Activated naive CD8-positive, alpha-beta T cell (primary cell): ENCODE measurements around the gene KRTAP4-11.
A peak's percentile ranks its signal among the peaks of the same experiment; 100 is the strongest.
"Not testable (repeated sequence)": the region's sequence is repeated elsewhere in the genome, so short reads cannot be mapped to it uniquely, and the experiment has no call there.

Experiments used
- H3K27ac Mint-ChIP-seq: one replicate; pipeline ENCODE4 v1.8.0; 2021; ENCODE audit warnings: mixed read lengths
- H3K27me3 Mint-ChIP-seq: one replicate; pipeline ENCODE4 v1.8.0; 2021; ENCODE audit warnings: mixed read lengths
- H3K36me3 Mint-ChIP-seq: one replicate; pipeline ENCODE4 v1.8.0; 2021; ENCODE audit warnings: mixed read lengths
- H3K4me1 Mint-ChIP-seq: one replicate; pipeline ENCODE4 v1.8.0; 2021; ENCODE audit warnings: low read depth, mixed read lengths
- H3K4me3 Mint-ChIP-seq: one replicate; pipeline ENCODE4 v1.8.0; 2021; ENCODE audit warnings: mild to moderate bottlenecking, mixed read lengths
- H3K9me3 Mint-ChIP-seq: one replicate; pipeline ENCODE4 v1.8.0; 2021; ENCODE audit warnings: low read depth, mixed read lengths

KRTAP4-11 gene

GRCh38 chr17:41139865-41140264, 21.7 kb upstream of the KRTAP4-11 start:
- not testable (repeated sequence) for H3K27me3 Mint-ChIP-seq, H3K4me1 Mint-ChIP-seq, H3K4me3 Mint-ChIP-seq, H3K27ac Mint-ChIP-seq
- Mint-ChIP-seq H3K36me3 (peaks cover 18% of the 10 kb centered on the region), H3K9me3 (peaks cover 28% of the 10 kb centered on the region)

DNA sequence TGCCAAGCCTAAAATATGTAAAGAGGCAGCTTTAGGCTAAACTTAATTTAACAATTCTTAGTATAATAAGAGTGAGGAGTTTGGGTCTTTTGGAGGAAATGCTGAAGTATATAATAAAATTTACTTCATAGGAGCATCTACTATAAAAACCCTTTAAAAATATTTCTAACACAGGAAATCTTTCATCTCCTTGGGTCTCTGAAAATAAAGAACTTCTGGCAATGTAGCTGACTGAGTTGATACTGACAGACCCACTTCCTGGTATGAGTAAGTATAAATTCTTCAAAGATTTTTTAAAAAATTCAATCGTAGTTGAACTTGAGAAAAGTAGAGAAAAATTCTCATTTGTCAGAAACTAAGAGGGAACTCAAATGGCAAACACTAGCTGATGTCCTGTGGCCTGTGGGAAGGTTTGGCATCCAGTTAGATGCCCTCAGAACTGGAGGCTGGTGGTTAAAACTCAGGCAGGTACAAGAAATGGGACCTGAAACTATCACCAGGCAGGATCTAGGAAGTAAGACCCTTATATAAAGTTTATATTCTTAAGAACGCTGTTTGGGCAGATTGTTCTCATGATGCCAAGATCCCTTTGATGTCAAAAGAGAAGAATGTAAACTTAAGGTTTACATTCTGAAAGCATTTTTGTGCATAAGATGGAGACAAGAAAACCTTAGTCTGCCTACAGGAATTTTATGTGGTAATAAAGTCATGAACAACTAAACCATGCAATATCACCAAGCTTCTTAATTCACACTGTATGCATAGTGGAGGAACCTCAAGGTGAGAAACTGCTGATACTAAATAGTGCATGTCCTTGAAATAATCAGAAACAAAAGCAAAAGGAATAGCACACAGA, 15.9 kb upstream of the KRTAP4-11 start:
- Mint-ChIP-seq H3K4me1 (peaks cover 34% of the 10 kb centered on the region), H3K36me3 (no peaks in the 10 kb centered on the region), H3K27me3 (no peaks in the 10 kb centered on the region), H3K4me3 (peak overlapping the region; percentile 33), H3K27ac (peak overlapping the region; percentile 36), H3K9me3 (peaks cover 7% of the 10 kb centered on the region)

DNA sequence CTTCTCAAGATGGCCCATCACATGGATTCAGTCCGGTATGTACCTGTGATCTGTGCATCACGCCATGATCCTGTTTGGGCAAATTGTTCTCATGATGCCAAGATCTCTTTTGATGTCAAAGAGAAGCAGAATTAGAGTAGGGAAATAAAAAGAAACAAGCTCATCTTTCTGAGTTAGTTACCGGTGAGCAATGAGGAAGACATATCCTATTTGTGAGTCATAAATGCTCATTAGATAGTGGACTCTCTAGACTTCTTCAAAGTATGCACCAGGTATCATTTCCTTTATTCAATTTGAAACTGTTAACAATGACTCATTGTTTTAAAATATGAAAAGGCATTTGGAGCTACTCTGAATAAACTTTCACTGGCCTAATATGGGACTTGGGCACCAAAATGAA, 13.8 kb upstream of the KRTAP4-11 start:
- Mint-ChIP-seq H3K4me1 (peaks cover 47% of the 10 kb centered on the region), H3K27me3 (no peaks in the 10 kb centered on the region), H3K27ac (no peak overlapping the region), H3K9me3 (peaks cover 3% of the 10 kb centered on the region), H3K36me3 (no peaks in the 10 kb centered on the region), H3K4me3 (no peak overlapping the region)

- no peaks in the 10 kb centered on the region for H3K9me3 Mint-ChIP-seq
- H3K27me3 Mint-ChIP-seq, result no peaks in the 10 kb centered on the region
- H3K36me3 Mint-ChIP-seq, result no peaks in the 10 kb centered on the region
- H3K4me1 Mint-ChIP-seq, result peaks cover 68% of the 10 kb centered on the region
- H3K27ac Mint-ChIP-seq, result no peak overlapping the region
- H3K4me3 Mint-ChIP-seq, result no peak overlapping the region
Measured at GRCh38 chr17:41127371-41127770, 9.2 kb upstream of the KRTAP4-11 start.

DNA sequence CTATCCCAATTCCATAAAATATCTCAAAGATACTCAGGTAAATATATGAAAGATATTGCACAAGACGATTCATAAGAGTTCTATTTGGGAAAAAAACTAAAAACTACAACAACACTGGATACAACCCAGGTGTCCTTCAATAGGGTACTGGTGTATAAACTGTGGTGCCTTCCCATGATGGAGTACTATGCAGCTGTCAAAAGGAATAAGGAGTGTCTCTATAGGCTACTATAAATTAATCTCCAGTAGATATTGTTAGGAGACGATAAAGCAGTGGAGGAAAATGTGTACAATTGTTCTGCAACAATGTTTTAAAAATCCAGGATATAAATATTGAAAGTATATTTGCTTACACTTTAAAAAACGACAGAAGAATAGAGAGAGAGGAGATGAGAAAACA, 8.2 kb upstream of the KRTAP4-11 start:
- Mint-ChIP-seq H3K4me1 (peaks cover 59% of the 10 kb centered on the region), H3K36me3 (no peaks in the 10 kb centered on the region), H3K4me3 (peak overlapping the region; percentile 14), H3K27me3 (no peaks in the 10 kb centered on the region), H3K9me3 (no peaks in the 10 kb centered on the region), H3K27ac (no peak overlapping the region)

DNA sequence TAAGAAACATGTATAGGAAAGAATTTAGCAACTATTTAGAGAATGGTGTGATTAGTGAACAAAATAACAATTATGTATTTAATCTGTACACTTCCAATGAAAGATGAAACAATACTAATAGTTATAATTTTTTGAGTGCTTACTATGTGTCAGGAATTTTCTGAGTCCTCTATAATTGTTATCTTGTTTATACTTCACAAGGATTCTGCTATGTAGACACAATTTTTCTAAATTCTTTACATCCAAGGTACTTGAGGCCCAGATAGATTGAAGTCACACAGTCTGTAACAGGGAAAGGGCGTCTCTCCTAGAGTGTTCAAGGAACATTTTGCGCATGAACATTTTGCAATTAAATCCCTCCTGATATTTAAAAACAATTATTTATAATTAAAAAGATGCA, 6.9 kb upstream of the KRTAP4-11 start:
- H3K36me3 Mint-ChIP-seq, result no peaks in the 10 kb centered on the region
- peak overlapping the region; percentile 11 for H3K4me3 Mint-ChIP-seq
- H3K27ac Mint-ChIP-seq, result no peak overlapping the region
- peaks cover 64% of the 10 kb centered on the region for H3K4me1 Mint-ChIP-seq
- no peaks in the 10 kb centered on the region for H3K27me3 Mint-ChIP-seq
- no peaks in the 10 kb centered on the region for H3K9me3 Mint-ChIP-seq

DNA sequence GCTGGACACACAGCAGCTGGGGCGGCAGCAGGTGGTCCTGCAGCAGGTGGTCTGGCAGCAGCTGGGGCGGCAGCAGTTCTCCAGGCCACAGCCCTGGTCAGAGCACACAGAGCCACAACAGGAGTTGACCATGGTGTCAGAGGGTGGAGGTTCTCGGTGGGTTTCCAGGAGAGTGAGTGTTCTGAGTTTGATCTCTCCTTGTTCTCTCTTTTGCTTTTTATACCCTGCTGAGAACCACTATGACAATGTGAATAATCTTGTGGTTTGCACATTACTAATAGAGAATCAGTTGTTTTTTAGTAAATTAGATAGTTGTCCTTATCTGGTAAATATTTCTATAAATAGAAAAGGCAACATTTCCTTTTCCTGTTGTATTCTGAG, 5.8 kb upstream of the KRTAP4-11 start, which contains the start of gene KRTAP4-12:
TSS of gene KRTAP4-12 (minus strand) at position 192 of the 381 bp plus-strand sequence. CDS start at position 132, 60 bp downstream.
- not testable (repeated sequence) for H3K27me3 Mint-ChIP-seq, H3K9me3 Mint-ChIP-seq, H3K36me3 Mint-ChIP-seq
- Mint-ChIP-seq H3K4me3 (peak within 1 kb of the TSS; percentile 83), H3K4me1 (peaks cover 65% of the 10 kb centered on the region), H3K27ac (peak within 1 kb of the TSS; percentile 66)

- not testable (repeated sequence) for H3K36me3 Mint-ChIP-seq, H3K9me3 Mint-ChIP-seq, H3K27me3 Mint-ChIP-seq
- Mint-ChIP-seq H3K4me1 (peaks cover 65% of the 10 kb centered on the region), H3K4me3 (peak overlapping the region; percentile 83), H3K27ac (peak overlapping the region; percentile 66)
Measured at GRCh38 chr17:41123292-41123990, 5.3 kb upstream of the KRTAP4-11 start.

GRCh38 chr17:41121742-41122141, 3.6 kb upstream of the KRTAP4-11 start:
- Mint-ChIP-seq H3K4me3 (no peak overlapping the region), H3K27ac (no peak overlapping the region), H3K36me3 (no peaks in the 10 kb centered on the region), H3K4me1 (peaks cover 60% of the 10 kb centered on the region), H3K9me3 (no peaks in the 10 kb centered on the region), H3K27me3 (no peaks in the 10 kb centered on the region)

DNA sequence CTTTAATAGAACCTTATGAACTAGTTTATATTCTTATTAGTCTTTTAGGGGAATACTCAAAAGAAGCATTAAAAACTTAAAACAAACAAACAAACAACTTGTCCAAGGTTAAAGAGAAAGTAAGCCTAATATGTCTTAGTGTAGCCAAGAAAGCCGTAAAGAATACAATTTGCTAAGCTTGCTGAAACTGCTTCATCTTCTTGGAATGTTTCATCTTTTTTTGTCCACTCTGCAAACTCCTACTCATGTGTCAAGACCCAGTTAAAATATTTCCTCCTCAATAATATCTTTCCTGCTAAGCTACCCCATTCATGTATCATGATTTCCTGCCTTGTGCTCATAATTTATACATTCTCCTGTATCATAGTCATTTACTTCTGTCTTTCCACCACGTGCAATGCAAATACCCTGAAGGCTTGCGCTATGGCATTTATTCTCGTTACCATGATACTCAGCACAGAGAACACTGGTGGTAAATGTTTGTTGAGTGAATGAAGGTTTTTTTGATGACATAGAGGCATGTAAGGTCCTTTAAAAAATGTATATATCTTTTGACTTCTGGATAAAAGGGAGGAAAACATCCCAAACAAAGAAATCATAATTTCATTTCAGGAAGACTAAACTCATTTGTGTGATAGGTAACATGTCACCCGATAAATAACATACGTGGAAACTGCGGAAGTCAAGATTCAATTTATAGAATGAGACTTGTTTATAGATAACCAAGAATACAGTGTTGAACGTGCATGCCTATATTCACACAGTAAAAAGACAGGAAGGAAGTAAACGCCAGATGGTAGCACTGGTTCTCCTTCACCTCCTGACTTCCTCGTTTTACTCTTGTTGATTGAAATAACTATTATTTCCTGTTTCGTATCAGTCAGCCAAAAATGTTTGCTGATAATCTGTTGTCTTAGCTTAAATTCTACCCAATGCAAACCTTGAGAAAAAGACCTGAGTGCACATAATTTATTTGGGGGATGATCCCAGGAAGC, 1.8 kb upstream of the KRTAP4-11 start:
- Mint-ChIP-seq H3K4me3 (peak overlapping the region; percentile 64), H3K4me1 (peaks cover 43% of the 10 kb centered on the region), H3K27ac (peak overlapping the region; percentile 77)
- H3K9me3 Mint-ChIP-seq, H3K36me3 Mint-ChIP-seq, H3K27me3 Mint-ChIP-seq: not testable (repeated sequence)

DNA sequence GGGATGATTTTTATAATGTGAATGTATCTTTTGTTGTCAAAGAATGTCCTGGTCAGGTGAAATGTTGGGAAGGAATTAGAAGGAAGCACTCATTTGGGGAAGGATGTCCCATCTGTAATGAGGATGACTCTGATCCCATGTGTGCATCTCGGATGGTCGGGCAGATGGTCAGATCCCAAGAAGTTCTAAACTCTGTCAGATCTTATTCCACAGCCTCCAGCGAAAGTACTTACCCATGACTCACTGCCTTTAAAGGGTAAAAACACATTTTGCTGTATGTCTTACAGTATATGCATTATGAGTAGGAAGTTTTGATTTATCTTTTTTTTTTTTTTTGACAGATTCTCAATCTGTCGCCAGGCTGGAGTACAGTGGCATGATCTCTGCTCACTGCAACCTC, 548 bp upstream of the KRTAP4-11 start:
- H3K4me3 Mint-ChIP-seq, result no peak overlapping the region
- H3K4me1 Mint-ChIP-seq, result peaks cover 34% of the 10 kb centered on the region
- H3K36me3 Mint-ChIP-seq, result no peaks in the 10 kb centered on the region
- no peak overlapping the region for H3K27ac Mint-ChIP-seq
- no peaks in the 10 kb centered on the region for H3K27me3 Mint-ChIP-seq
- no peaks in the 10 kb centered on the region for H3K9me3 Mint-ChIP-seq

- Mint-ChIP-seq H3K27me3 (no peaks in the 10 kb centered on the region), H3K4me3 (no peak overlapping the region)
Measured at GRCh38 chr17:41116297-41116696, 1.9 kb downstream of the KRTAP4-11 start.

DNA sequence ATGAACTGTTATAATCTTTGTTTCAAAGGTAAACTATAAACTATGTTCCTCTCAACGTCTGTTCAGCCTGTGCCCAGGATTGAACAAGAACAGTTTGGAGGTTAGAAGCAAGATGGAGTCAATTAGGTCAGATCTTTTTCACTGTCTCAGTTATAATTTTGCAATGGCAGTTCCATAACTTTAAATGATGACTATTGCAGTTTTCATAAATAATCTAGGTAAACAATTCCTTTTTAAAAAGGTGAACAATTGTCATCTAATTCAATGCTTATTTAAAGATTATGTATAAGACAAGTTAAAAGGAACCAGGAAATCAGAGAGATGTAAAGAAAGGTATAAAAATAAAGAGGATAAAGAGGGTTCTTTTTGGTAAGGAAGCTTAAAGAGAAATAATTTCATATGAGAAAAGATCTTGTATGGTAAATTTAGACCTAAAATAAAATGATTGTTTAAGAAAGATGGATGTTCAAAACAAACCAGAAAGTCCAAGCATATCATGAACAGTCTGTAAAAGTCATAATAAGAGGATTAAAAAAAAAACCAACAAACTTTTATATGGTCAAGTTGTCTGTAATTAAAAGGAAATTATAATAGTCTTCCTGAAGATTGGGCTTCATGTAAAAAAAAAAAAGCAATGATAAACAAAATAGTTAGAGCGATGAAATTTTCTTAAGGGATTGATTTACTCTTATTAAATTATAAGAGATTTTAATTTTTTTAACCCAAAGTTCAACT, 6.9 kb downstream of the KRTAP4-11 start:
- Mint-ChIP-seq H3K27ac (no peak overlapping the region), H3K36me3 (peaks cover 4% of the 10 kb centered on the region), H3K27me3 (no peaks in the 10 kb centered on the region), H3K4me3 (no peak overlapping the region), H3K4me1 (peaks cover 14% of the 10 kb centered on the region), H3K9me3 (no peaks in the 10 kb centered on the region)

More at GRCh38 chr17:41116297-41116696, 1.9 kb downstream of the KRTAP4-11 start:
- peaks cover 2% of the 10 kb centered on the region for H3K36me3 Mint-ChIP-seq
- no peaks in the 10 kb centered on the region for H3K9me3 Mint-ChIP-seq
- peaks cover 25% of the 10 kb centered on the region for H3K4me1 Mint-ChIP-seq
- no peak overlapping the region for H3K27ac Mint-ChIP-seq

GRCh38 chr17:41108728-41109386, 9.3 kb downstream of the KRTAP4-11 start:
- H3K4me3 Mint-ChIP-seq, H3K27ac Mint-ChIP-seq, H3K36me3 Mint-ChIP-seq, H3K9me3 Mint-ChIP-seq, H3K27me3 Mint-ChIP-seq: not testable (repeated sequence)
- H3K4me1 Mint-ChIP-seq, result peaks cover 13% of the 10 kb centered on the region
